ENCODE data around the gene NHEJ1. TPM values are rescaled to one million over a fixed set of nuclear protein-coding genes. Genes with fewer than 3 reads are reported as not detected.

The NHEJ1 gene
- total RNA-seq, 1 experiment from 2014 or later = 11.5 TPM

DNA sequence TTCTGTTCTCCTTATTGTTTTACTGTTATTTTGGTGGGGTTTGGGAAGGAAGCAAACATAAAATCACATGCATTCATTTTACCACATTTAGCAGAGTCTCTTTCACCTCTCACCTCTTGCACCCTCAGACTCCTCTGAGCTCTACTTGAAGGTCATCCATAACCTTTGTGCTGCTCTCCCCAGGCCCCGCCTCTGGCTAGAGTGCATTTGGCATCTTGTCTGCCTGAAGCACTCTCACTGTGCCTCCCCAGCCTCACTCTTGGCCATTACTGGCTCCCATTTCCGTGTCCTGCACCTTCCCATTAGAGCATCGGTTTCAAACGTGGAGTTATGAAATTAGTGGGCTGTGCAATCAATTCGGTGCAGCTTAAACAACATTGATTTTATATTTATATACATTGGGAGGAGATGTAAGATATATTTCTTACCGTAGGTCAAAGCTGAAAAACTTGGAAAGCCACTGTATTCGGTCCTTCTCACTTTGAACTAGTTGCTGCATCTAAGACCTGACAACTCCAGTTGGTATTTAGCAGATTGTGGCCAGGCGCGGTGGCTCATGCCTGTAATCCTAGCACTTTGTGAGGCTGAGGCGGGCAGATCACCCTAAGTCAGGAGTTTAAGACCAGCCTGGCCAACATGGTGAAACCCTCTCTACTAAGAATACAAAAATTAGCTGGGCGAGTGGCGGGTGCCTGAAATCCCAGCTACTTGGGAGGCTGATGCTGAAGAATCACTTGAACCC is 39.0 kb upstream of the NHEJ1 start:
- ChIA-PET CTCF (interaction anchor here (1.0 to 1.2 kb wide), 3 partner anchors 18 to 95 kb away, joined by 3 to 6 read pairs (median 3); no protein-coding TSS in a partner anchor), POLR2A (interaction anchor here (1.1 to 1.2 kb wide), 2 partner anchors 24 to 33 kb away, joined by 3 to 5 read pairs; no protein-coding TSS in a partner anchor)
- H3K4me3 Mint-ChIP-seq (ENCODE audit: unreplicated experiment) = no peak overlapping the region
- BruUV-seq (replicated peaks) = no TSS peak
- H3K36me3 Mint-ChIP-seq (ENCODE audit: insufficient read depth, unreplicated experiment) = no peaks in the 10 kb centered on the region
- H3K4me1 Mint-ChIP-seq (ENCODE audit: insufficient read depth, unreplicated experiment) = no peaks in the 10 kb centered on the region
- no peak for TF ChIP-seq CTCF (IDR thresholded peaks at IDR 0.05; ENCODE audit: unreplicated experiment)
- no peak for DNase-seq (ENCODE audit: unreplicated experiment)
- intact Hi-C loops (cut with micrococcal nuclease) = no loop called here
- H3K9me3 Mint-ChIP-seq (ENCODE audit: unreplicated experiment) = no peaks in the 10 kb centered on the region
- no peaks in the 10 kb centered on the region for H3K27me3 Mint-ChIP-seq (ENCODE audit: insufficient read depth, unreplicated experiment)
- no peak overlapping the region for H3K27ac Mint-ChIP-seq (ENCODE audit: low read depth, unreplicated experiment)

DNA sequence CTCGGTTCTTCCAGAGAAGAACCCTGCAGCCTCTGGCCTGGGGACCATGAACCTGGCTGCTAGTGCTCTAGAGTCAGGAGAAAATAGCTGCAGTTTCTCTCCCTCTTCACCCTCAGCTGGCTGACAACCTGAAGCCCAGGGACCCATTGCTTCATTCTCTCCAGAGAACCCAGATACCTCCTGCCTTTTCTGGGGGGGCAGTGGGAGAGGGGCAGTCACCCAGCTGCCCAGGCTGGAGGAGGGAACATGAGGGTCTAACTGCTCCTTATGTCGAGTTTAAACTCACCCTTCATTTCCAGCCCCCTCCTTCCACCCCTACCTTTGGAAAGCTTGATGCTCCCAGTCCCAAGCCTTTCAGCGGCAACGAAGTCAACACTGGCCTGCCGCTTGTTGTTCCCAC is 38.4 kb upstream of the NHEJ1 start:
- no peaks in the 10 kb centered on the region for H3K36me3 Mint-ChIP-seq (ENCODE audit: insufficient read depth, unreplicated experiment)
- POLR2A ChIA-PET = interaction anchor here (1.1 to 1.2 kb wide), 2 partner anchors 23 to 33 kb away, joined by 3 to 5 read pairs; no protein-coding TSS in a partner anchor
- CTCF ChIA-PET = interaction anchor here (1.0 to 1.2 kb wide), 2 partner anchors 40 to 96 kb away, joined by 3 read pairs; no protein-coding TSS in a partner anchor
- no peaks in the 10 kb centered on the region for H3K27me3 Mint-ChIP-seq (ENCODE audit: insufficient read depth, unreplicated experiment)
- H3K27ac Mint-ChIP-seq (ENCODE audit: low read depth, unreplicated experiment) = no peak overlapping the region
- no peak overlapping the region for H3K4me3 Mint-ChIP-seq (ENCODE audit: unreplicated experiment)
- no peak for DNase-seq (ENCODE audit: unreplicated experiment)
- BruUV-seq (replicated peaks) = no TSS peak
- TF ChIP-seq CTCF (IDR thresholded peaks at IDR 0.05; ENCODE audit: unreplicated experiment) = no peak
- H3K9me3 Mint-ChIP-seq (ENCODE audit: unreplicated experiment) = no peaks in the 10 kb centered on the region
- no peaks in the 10 kb centered on the region for H3K4me1 Mint-ChIP-seq (ENCODE audit: insufficient read depth, unreplicated experiment)
- intact Hi-C loops (cut with micrococcal nuclease) = no loop called here

DNA sequence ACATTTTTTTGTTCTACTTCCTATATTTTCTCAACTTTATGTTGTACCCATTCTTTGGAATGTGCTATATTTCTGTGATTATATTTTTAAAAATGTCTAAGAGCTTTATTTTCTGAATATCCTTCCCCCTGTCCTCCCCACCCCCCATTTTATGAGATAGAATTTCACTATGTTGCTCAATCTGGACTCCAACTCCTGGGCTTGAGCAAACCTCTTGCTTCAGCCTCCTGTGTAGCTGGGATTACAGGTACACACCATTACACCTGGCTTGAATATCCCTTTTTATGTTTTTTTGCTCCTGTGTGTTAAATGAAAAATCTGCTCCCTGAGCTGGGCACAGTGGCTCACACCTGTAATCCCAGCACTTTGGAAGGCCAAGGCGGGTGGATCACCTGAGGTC is 36.8 kb upstream of the NHEJ1 start:
- Mint-ChIP-seq H3K27ac (ENCODE audit: low read depth, unreplicated experiment) (no peak overlapping the region), H3K36me3 (ENCODE audit: insufficient read depth, unreplicated experiment) (no peaks in the 10 kb centered on the region), H3K9me3 (ENCODE audit: unreplicated experiment) (no peaks in the 10 kb centered on the region), H3K4me1 (ENCODE audit: insufficient read depth, unreplicated experiment) (no peaks in the 10 kb centered on the region), H3K4me3 (ENCODE audit: unreplicated experiment) (no peak overlapping the region), H3K27me3 (ENCODE audit: insufficient read depth, unreplicated experiment) (no peaks in the 10 kb centered on the region)
- no peak for TF ChIP-seq CTCF (IDR thresholded peaks at IDR 0.05; ENCODE audit: unreplicated experiment)
- no peak for DNase-seq (ENCODE audit: unreplicated experiment)
- CTCF ChIA-PET = interaction anchor here (0.6 to 1.1 kb wide), 5 partner anchors 21 to 319 kb away, joined by 3 read pairs; no protein-coding TSS in a partner anchor
- POLR2A ChIA-PET = interaction anchor here (0.6 to 1.6 kb wide), 5 partner anchors 9 to 103 kb away, joined by 3 to 10 read pairs (median 3); partner anchors contain the start of gene ZFAND2B
- intact Hi-C loops (cut with micrococcal nuclease) = no loop called here
- no TSS peak for BruUV-seq (replicated peaks)

DNA sequence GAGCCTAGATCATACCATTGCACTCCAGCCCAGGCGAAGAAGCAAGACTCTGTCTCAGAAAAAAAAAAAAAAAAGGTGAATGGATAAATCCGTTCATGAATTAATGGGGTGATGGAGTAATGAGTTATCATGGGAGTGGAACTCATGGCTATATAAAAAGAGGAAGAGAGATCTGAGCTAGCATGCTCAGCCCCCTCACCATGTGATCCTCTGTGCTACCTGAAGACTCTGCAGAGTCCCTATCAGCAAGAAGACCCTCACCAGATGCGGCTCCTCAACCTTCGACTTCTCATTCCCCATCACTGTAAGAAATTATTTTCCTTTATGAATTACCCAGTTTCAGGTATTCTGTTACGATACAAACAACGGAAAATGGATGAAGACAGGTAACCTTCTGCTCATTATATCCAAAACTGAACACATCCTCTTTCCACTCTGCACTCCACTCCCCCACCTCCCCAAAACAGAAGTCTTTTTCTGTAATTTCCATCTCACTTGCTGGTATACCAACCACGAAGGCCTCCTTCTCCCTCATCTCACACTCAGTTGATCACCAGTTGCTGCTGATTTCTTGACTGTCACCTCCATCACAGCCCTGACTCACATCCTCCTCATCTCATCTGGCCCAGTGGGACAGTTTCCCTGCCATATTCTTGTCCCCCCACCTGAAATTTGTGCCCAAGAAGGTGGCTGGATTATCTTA is 26.3 kb upstream of the NHEJ1 start:
- POLR2A ChIA-PET = interaction anchor here (2.1 to 2.3 kb wide), 2 partner anchors 10 to 20 kb away, joined by 5 read pairs; partner anchors contain the start of genes CNPPD1 and ZFAND2B
- no peak for TF ChIP-seq CTCF (IDR thresholded peaks at IDR 0.05; ENCODE audit: unreplicated experiment)
- BruUV-seq (replicated peaks) = no TSS peak

More for the DNA sequence above, 26.3 kb upstream of the NHEJ1 start:
- H3K27me3 Mint-ChIP-seq (ENCODE audit: insufficient read depth, unreplicated experiment) = no peaks in the 10 kb centered on the region
- DNase-seq (ENCODE audit: unreplicated experiment) = no peak
- H3K9me3 Mint-ChIP-seq (ENCODE audit: unreplicated experiment) = no peaks in the 10 kb centered on the region
- intact Hi-C loops (cut with micrococcal nuclease) = no loop called here
- H3K4me1 Mint-ChIP-seq (ENCODE audit: insufficient read depth, unreplicated experiment) = no peaks in the 10 kb centered on the region
- no peak overlapping the region for H3K27ac Mint-ChIP-seq (ENCODE audit: low read depth, unreplicated experiment)
- H3K36me3 Mint-ChIP-seq (ENCODE audit: insufficient read depth, unreplicated experiment) = peaks cover 21% of the 10 kb centered on the region
- CTCF ChIA-PET = no interaction called here
- H3K4me3 Mint-ChIP-seq (ENCODE audit: unreplicated experiment) = no peak overlapping the region
